Kidney (tissue), 14 donors: ENCODE results near the gene CAND2. TPM values are rescaled to one million over a fixed set of nuclear protein-coding genes. Genes with fewer than 3 reads are reported as not detected.
A peak's percentile ranks its signal among the peaks of the same experiment; 100 is the strongest.

Experiments
- DNase-seq, 5 donors: peaks; one replicate each; pipeline ENCODE4 v3.0.0-alpha.2; 2013 to 2020
- FAIRE-seq: peaks from 2 replicates; lab custom pipeline; 2012; peaks lifted over from hg19 to GRCh38; lab: Jason Lieb, UNC
- H3K27ac ChIP-seq, 2 donors: one replicate each; pipeline ENCODE4 v1.7.0; 2013; ENCODE audit warnings: low read depth in 2 of 2, low read length in 2 of 2, inconsistent platforms in 1 of 2
- H3K27me3 ChIP-seq: one replicate; pipeline ENCODE4 v1.7.1; 2013; ENCODE audit warnings: low read length, inconsistent platforms; ENCODE audit not compliant: control insufficient read depth, insufficient read depth
- H3K36me3 ChIP-seq, 3 donors: one replicate each; pipeline versions ENCODE4 v1.7.0 to v1.7.1; 2013; ENCODE audit warnings: low read length in 3 of 3, control low read depth in 1 of 3, inconsistent platforms in 1 of 3; ENCODE audit not compliant: insufficient read depth in 3 of 3, control insufficient read depth in 2 of 3
- H3K4me1 ChIP-seq, 3 donors: one replicate each; pipeline versions ENCODE4 v1.7.0 to v1.7.1; 2013; ENCODE audit warnings: low read length in 3 of 3, inconsistent platforms in 1 of 3, low read depth in 1 of 3; ENCODE audit not compliant: control insufficient read depth in 2 of 3, insufficient read depth in 2 of 3
- H3K4me3 ChIP-seq, 3 donors: one replicate each; pipeline versions ENCODE4 v1.7.0 to v1.8.1; 2013; ENCODE audit warnings: low read length in 3 of 3, control low read depth in 1 of 3, inconsistent platforms in 1 of 3
- H3K9ac ChIP-seq, 3 donors: one replicate each; pipeline versions ENCODE4 v1.7.0 to v1.7.1; 2013; ENCODE audit warnings: low read length in 3 of 3, control low read depth in 1 of 3, inconsistent platforms in 1 of 3
- H3K9me3 ChIP-seq, 3 donors: one replicate each; pipeline versions ENCODE4 v1.7.0 to v1.7.1; 2013; ENCODE audit warnings: low read length in 3 of 3, control low read depth in 1 of 3, inconsistent platforms in 1 of 3; ENCODE audit not compliant: control insufficient read depth in 2 of 3, insufficient read depth in 1 of 3
- intact Hi-C: fragments of 100-400 bp; cut with DNase I; formaldehyde crosslinking; loops from one replicate; pipeline ENCODE4 v1.11.1; 2022
- polyA plus RNA-seq: library from polyadenylated mRNA; stranded (reverse); fragments of 350-450 nt; fragmentation: Illumina TruSeq; extraction: RNeasy Lipid Tissue Mini Kit (QIAGEN cat#74804); gene quantifications from one replicate; pipeline ENCODE4 v1.2.3, GENCODE V29; 2014; ENCODE audit warnings: low read depth, low replicate concordance; ENCODE audit not compliant: insufficient read depth
- total RNA-seq: library from RNA; stranded (reverse); fragmentation: NEBNext Ultra II Directional; extraction: Animal tissue kit (Norgen Biotek cat#: 25700); gene quantifications from one replicate; pipeline ENCODE4 v1.2.1, GENCODE V29; 2021
- TF ChIP-seq, protein P1 (sequence below): IDR thresholded peaks from 3 replicates; pipeline ENCODE4 v1.5.1; 2012; ENCODE audit warnings: mild to moderate bottlenecking, moderate library complexity, borderline replicate concordance; ENCODE audit not compliant: insufficient read depth; ENCODE audit errors: extremely low read depth
- donor health status: control.
- donor health status: control.
- donor health status: control.
- donor health status: control.
- donor health status: control.
- donor health status: DM: yes; HTN: yes; CAD: no.
- donor health status: Normal renal cell carcinoma (clear cell type).

The CAND2 gene
- total and polyA plus RNA-seq, 2 donors from 2014 or later = 3.9 to 7.1 TPM

DNA sequence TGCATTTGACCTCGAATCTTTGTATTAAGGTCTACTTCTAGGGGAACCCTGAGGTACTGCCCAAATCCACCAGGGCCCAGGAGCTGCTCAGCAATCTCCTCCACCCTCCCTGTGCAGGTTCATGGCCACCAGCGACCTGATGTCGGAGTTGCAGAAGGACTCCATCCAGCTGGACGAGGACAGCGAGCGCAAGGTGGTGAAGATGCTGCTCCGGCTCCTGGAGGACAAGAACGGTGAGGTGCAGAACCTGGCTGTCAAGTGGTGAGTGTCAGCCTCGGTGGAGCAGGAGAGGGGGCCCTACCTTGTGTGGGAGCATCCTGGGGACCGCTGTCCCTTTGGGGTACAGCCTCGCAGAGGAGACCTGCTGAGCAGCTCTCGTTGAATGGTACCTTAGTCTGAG, 6.9 kb downstream of the CAND2 start:
- TF ChIP-seq, protein P1, sequence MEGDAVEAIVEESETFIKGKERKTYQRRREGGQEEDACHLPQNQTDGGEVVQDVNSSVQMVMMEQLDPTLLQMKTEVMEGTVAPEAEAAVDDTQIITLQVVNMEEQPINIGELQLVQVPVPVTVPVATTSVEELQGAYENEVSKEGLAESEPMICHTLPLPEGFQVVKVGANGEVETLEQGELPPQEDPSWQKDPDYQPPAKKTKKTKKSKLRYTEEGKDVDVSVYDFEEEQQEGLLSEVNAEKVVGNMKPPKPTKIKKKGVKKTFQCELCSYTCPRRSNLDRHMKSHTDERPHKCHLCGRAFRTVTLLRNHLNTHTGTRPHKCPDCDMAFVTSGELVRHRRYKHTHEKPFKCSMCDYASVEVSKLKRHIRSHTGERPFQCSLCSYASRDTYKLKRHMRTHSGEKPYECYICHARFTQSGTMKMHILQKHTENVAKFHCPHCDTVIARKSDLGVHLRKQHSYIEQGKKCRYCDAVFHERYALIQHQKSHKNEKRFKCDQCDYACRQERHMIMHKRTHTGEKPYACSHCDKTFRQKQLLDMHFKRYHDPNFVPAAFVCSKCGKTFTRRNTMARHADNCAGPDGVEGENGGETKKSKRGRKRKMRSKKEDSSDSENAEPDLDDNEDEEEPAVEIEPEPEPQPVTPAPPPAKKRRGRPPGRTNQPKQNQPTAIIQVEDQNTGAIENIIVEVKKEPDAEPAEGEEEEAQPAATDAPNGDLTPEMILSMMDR = no peak
- peaks cover 0 to 6% (median 0%) of the 10 kb centered on the region in 3 donors for H3K4me1 ChIP-seq
- no peak for DNase-seq
- H3K4me3 ChIP-seq = no peak overlapping the region
- no peak for FAIRE-seq
- H3K36me3 ChIP-seq = peaks cover 0 to 9% (median 0%) of the 10 kb centered on the region in 3 donors
- no peak overlapping the region for H3K27ac ChIP-seq
- no peaks in the 10 kb centered on the region for H3K9me3 ChIP-seq
- H3K9ac ChIP-seq = no peak overlapping the region
- intact Hi-C loops = no loop called here
- H3K27me3 ChIP-seq = no peaks in the 10 kb centered on the region

DNA sequence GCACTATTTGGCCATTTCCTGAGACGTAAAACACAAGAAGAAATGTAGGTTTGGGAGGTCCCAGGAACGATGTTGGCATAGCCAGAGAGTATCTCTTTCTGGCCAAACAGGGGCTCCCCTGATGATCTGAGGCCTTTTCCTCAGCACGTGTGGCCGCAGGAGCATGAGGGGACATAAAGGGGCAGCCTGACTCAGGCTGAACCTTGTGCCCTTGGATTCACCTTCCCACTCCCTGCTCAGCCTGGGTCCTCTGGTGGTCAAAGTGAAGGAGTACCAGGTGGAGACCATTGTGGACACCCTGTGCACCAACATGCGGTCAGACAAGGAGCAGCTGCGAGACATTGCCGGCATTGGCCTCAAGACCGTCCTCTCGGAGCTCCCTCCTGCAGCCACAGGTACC, 10.6 kb downstream of the CAND2 start:
- H3K36me3 ChIP-seq = peaks cover 0 to 9% (median 0%) of the 10 kb centered on the region in 3 donors
- peaks cover 3 to 4% (median 3%) of the 10 kb centered on the region in 3 donors for H3K4me1 ChIP-seq
- FAIRE-seq (no peak), DNase-seq (peak in 1 of 5 donors; percentile 39)
- TF ChIP-seq, protein P1 = no peak
- H3K4me3 ChIP-seq = no peak overlapping the region
- no peak overlapping the region for H3K9ac ChIP-seq
- H3K27me3 ChIP-seq = no peaks in the 10 kb centered on the region
- intact Hi-C loops = no loop called here
- no peaks in the 10 kb centered on the region for H3K9me3 ChIP-seq
- no peak overlapping the region for H3K27ac ChIP-seq

DNA sequence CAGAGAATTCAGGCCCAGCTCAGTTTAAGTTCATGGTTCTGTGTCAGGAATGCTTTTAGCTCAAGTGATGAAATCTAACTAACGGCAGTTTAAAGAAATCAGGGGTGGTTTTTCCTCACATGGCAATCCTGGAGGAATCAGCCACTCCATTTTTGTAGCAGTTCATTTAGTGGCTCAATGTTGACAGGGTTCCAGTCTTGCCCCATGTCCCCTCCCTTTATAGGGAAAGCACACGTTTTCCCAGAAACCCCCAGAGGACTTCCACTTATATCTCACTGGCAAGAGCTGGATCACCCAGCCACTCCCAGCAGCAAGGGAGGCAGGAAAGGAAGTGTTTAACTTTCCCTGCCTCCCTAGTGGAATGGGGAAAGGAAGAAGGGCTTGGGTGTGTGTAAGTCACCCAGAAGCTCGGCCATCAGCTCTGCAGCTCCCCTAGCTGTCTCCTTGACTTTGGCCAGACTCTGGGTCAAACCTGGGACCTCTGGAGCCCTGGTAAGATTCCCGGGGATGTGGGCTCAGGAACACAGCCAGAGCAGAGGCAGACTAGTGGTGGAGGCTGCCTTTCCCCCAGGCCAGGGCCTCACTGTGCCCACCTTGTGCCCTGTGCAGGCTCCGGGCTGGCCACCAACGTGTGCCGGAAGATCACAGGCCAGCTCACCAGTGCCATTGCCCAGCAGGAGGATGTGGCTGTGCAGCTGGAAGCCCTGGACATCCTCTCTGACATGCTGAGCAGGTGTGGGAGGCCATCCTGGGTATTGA, 11.3 kb downstream of the CAND2 start:
- H3K9me3 ChIP-seq = no peaks in the 10 kb centered on the region
- H3K4me1 ChIP-seq = peaks cover 3 to 4% (median 3%) of the 10 kb centered on the region in 3 donors
- no peak overlapping the region for H3K9ac ChIP-seq
- TF ChIP-seq, protein P1 = no peak
- H3K27me3 ChIP-seq = no peaks in the 10 kb centered on the region
- no peak overlapping the region for H3K4me3 ChIP-seq
- peaks cover 0 to 9% (median 0%) of the 10 kb centered on the region in 3 donors for H3K36me3 ChIP-seq
- intact Hi-C loops = no loop called here
- DNase-seq (peak in 1 of 5 donors; percentile 47), FAIRE-seq (no peak)
- no peak overlapping the region for H3K27ac ChIP-seq
